ENCODE results near the gene ITPR3.

The ITPR3 gene

GRCh38 chr6:33740794-33741193 lies 119.7 kb downstream of the ITPR3 start:
- no peak for DNase-seq

GRCh38 chr6:33742092-33742491 lies 121.0 kb downstream of the ITPR3 start:
- DNase-seq, result no peak

GRCh38 chr6:33742837-33743236 lies 121.7 kb downstream of the ITPR3 start:
- DNase-seq, result no peak

- DNase-seq, result peak; percentile 90
Measured at GRCh38 chr6:33744001-33744848, 123.1 kb downstream of the ITPR3 start.

- DNase-seq, result no peak
Measured at GRCh38 chr6:33744895-33745546, 123.9 kb downstream of the ITPR3 start.

- no peak for DNase-seq
Measured at GRCh38 chr6:33745548-33745947, 124.4 kb downstream of the ITPR3 start.
